HepG2 (cell line): Measurements from ENCODE around the gene FBXW8. TPM values are rescaled to one million over a fixed set of nuclear protein-coding genes. Genes with fewer than 3 reads are reported as not detected.

ENCODE experiments used
- ATAC-seq: fragments of 200-7000 bp; cut with Tn5 transposase; 3 replicates; pipeline ENCODE4 v1.9.1; 2020; ENCODE audit warnings: mild to moderate bottlenecking, moderate library complexity
- BruUV-seq: library from RNA; stranded (reverse); fragments of 400-500 nt; replicated peaks from 2 replicates; lab custom pipeline; 2021; lab: Mats Ljungman, UMichigan
- CTCF ChIA-PET: fragments of 300-600 bp; formaldehyde crosslinking; extraction: SDS; loops from one replicate; lab custom pipeline; 2021; ENCODE audit warnings: low total read pairs, inconsistent platforms, low intra/inter-chr PET ratio; lab: Yijun Ruan, JAX
- POLR2A ChIA-PET: fragments of 350-600 bp; sonication (Branson Sonifier 250); formaldehyde crosslinking; loops from one replicate; lab custom pipeline; 2020; ENCODE audit warnings: antibody characterized with exemption, inconsistent platforms; lab: Yijun Ruan, JAX
- DNase-seq: peaks from one replicate; pipeline ENCODE4 v3.0.0-alpha.2; 2015; ENCODE audit warnings: low spot score
- FAIRE-seq: peaks from 3 replicates; lab custom pipeline; 2011; peaks lifted over from hg19 to GRCh38; lab: Jason Lieb, UNC
- H2AFZ ChIP-seq: one replicate; pipeline ENCODE4 v1.6.1; 2011; ENCODE audit warnings: low read length, inconsistent platforms
- H3K27ac ChIP-seq: fragments of 300-600 bp; 3 replicates; pipeline ENCODE4 v1.8.0; 2011; ENCODE audit warnings: mixed run types, mild to moderate bottlenecking, mixed read lengths, low read length, inconsistent platforms; ENCODE audit not compliant: insufficient read depth; ENCODE audit errors: extremely low read length
- H3K27me3 ChIP-seq, 2 experiments: fragments of 200-600 bp in 1 of 2; 2 replicates in 1 of 2; 3 replicates in 1 of 2; pipeline versions ENCODE4 v1.6.0 to v1.8.0; 2011; ENCODE audit warnings: low read length in 2 of 2, mild to moderate bottlenecking in 2 of 2, moderate library complexity in 2 of 2, inconsistent platforms in 1 of 2; ENCODE audit not compliant: insufficient read depth in 2 of 2, control insufficient read depth in 1 of 2
- H3K36me3 ChIP-seq, 2 experiments: fragments of 200-600 bp in 1 of 2; replicated peaks in 1 of 2; 2 replicates in 1 of 2; 3 replicates in 1 of 2; pipeline versions ENCODE4 v1.5.1 to v1.8.0; 2011; ENCODE audit warnings: low read length in 2 of 2, inconsistent platforms in 1 of 2; ENCODE audit not compliant: insufficient read depth in 2 of 2, control insufficient read depth in 1 of 2
- H3K4me1 ChIP-seq: 2 replicates; pipeline ENCODE4 v1.5.1; 2012; ENCODE audit warnings: low read length, inconsistent platforms; ENCODE audit not compliant: insufficient read depth
- H3K4me2 ChIP-seq: 2 replicates; pipeline ENCODE4 v1.6.0; 2011; ENCODE audit warnings: low read depth, low read length, inconsistent platforms
- H3K4me3 ChIP-seq, 3 experiments: fragments of 200-600 bp in 1 of 3; sonication (generic), shearing (Covaris generic) in 1 of 3; replicated peaks in 1 of 3; 2 replicates each; pipeline ENCODE4 v1.5.1; 2011 to 2016; ENCODE audit warnings: low read length in 3 of 3, inconsistent platforms in 2 of 3, low read depth in 2 of 3, mild to moderate bottlenecking in 2 of 3, control low read depth in 1 of 3, mixed read lengths in 1 of 3; ENCODE audit not compliant: insufficient read depth in 1 of 3
- H3K79me2 ChIP-seq: one replicate; pipeline ENCODE4 v1.6.1; 2011; ENCODE audit warnings: low read length, inconsistent platforms; ENCODE audit not compliant: insufficient read depth
- H3K9ac ChIP-seq: 2 replicates; pipeline ENCODE4 v1.6.0; 2011; ENCODE audit warnings: mild to moderate bottlenecking, low read depth, low read length, inconsistent platforms; ENCODE audit not compliant: insufficient read depth
- H3K9me3 ChIP-seq: 2 replicates; pipeline ENCODE4 v1.5.1; 2012; ENCODE audit warnings: mild to moderate bottlenecking, low read length
- H4K20me1 ChIP-seq: 2 replicates; pipeline ENCODE4 v1.6.0; 2011; ENCODE audit warnings: inconsistent platforms, mild to moderate bottlenecking, low read length, moderate library complexity; ENCODE audit not compliant: insufficient read depth
- ATAD3A ChIP-seq: sonication (generic); formaldehyde crosslinking; IDR thresholded peaks from 2 replicates; pipeline ENCODE4 v1.4.0; 2020; ENCODE audit warnings: missing genetic modification reagents
- MAF1 ChIP-seq: sonication (generic); formaldehyde crosslinking; IDR thresholded peaks from 2 replicates; pipeline ENCODE4 v1.5.0; 2020; ENCODE audit warnings: missing genetic modification reagents, borderline replicate concordance
- NFRKB ChIP-seq: fragments of 450-650 bp; IDR thresholded peaks from 2 replicates; pipeline ENCODE4 v1.6.1; 2017
- POGZ ChIP-seq: sonication (generic); formaldehyde crosslinking; IDR thresholded peaks from 2 replicates; pipeline ENCODE4 v1.4.0; 2020; ENCODE audit warnings: mild to moderate bottlenecking, missing genetic modification reagents
- POLR2AphosphoS2 ChIP-seq: IDR thresholded peaks from 2 replicates; pipeline ENCODE4 v1.6.1; 2011; ENCODE audit warnings: low read depth, low read length, improper control_type of control experiment
- RCOR2 ChIP-seq: IDR thresholded peaks from 2 replicates; pipeline ENCODE4 v1.6.1; 2016; ENCODE audit warnings: missing biosample characterization, missing genetic modification reagents
- REL ChIP-seq: sonication (generic); formaldehyde crosslinking; conservative IDR thresholded peaks from 2 replicates; pipeline ENCODE4 v1.8.0; 2022; ENCODE audit warnings: mild to moderate bottlenecking, missing genetic modification reagents, moderate library complexity
- SMARCC2 ChIP-seq: fragments of 450-650 bp; IDR thresholded peaks from 2 replicates; pipeline ENCODE4 v1.6.1; 2017; ENCODE audit warnings: antibody characterized with exemption, mild to moderate bottlenecking
- ZMAT3 ChIP-seq: sonication (generic); formaldehyde crosslinking; conservative IDR thresholded peaks from 2 replicates; pipeline ENCODE4 v1.7.0; 2021; ENCODE audit warnings: missing genetic modification reagents
- ZNF101 ChIP-seq: sonication (generic); formaldehyde crosslinking; IDR thresholded peaks from 2 replicates; pipeline ENCODE4 v1.4.0; 2020; ENCODE audit warnings: mild to moderate bottlenecking, low read depth, missing genetic modification reagents, borderline replicate concordance
- ZNF329 ChIP-seq: sonication (generic); formaldehyde crosslinking; IDR thresholded peaks from 2 replicates; pipeline ENCODE4 v1.9.0; 2021; ENCODE audit warnings: low read depth, mild to moderate bottlenecking, missing genetic modification reagents
- ZNF883 ChIP-seq: sonication (generic); formaldehyde crosslinking; IDR thresholded peaks from 2 replicates; pipeline ENCODE4 v1.5.1; 2020; ENCODE audit warnings: mild to moderate bottlenecking, missing genetic modification reagents; ENCODE audit errors: not compliant biosample characterization
- WGBS: methylation state at CpG from one replicate; pipeline ENCODE4 v1.1.6; 2017; ENCODE audit warnings: low lambda C conversion rate; 5-methylcytosine and 5-hydroxymethylcytosine counted together
- in situ Hi-C: cut with HindIII; loops from 2 replicates; pipeline ENCODE4 v1.10.0; 2017; ENCODE audit warnings: low pct_unique_long_range_greater_than_20kb; ENCODE audit not compliant: extremely low pct_ligation_motif_present
- intact Hi-C: fragments of 100-400 bp; cut with micrococcal nuclease; formaldehyde crosslinking; loops from one replicate; pipeline ENCODE4 v1.10.0; 2022; ENCODE audit not compliant: unreplicated experiment
- polyA plus RNA-seq, 8 experiments: library from polyadenylated mRNA; depleted of rRNA in 3 of 8; stranded (reverse) in 7 of 8; unstranded in 1 of 8; fragments of >200 nt; fragmentation: Illumina TruSeq in 4 of 8; extraction: Trizol in 4 of 8; gene quantifications; 2 replicates each; pipeline versions ENCODE4 v1.2.1 to v1.2.3, GENCODE V29; 2011 to 2016; ENCODE audit warnings: low read depth in 4 of 8, missing spikeins in 1 of 8, mixed read lengths in 1 of 8; ENCODE audit not compliant: insufficient read depth in 1 of 8
- total RNA-seq, 5 experiments: library from RNA; depleted of rRNA; stranded (reverse); fragments of >200 nt; fragmentation: Illumina TruSeq; extraction: Trizol; gene quantifications; 2 replicates each; pipeline ENCODE4 v1.2.3, GENCODE V29; 2016; ENCODE audit warnings: low read depth in 1 of 5
- TF ChIP-seq, protein P1 (sequence below): IDR thresholded peaks from 2 replicates; pipeline ENCODE4 v1.6.1; 2016; ENCODE audit warnings: mild to moderate bottlenecking
- TF ChIP-seq, protein P2 (sequence below): sonication (generic); formaldehyde crosslinking; IDR thresholded peaks from 2 replicates; pipeline ENCODE4 v1.5.0; 2020; ENCODE audit warnings: missing genetic modification reagents
- TF ChIP-seq, protein P3 (sequence below): IDR thresholded peaks from 2 replicates; pipeline ENCODE4 v1.6.1; 2016; ENCODE audit warnings: low read depth

The FBXW8 gene
- total and polyA plus RNA-seq, 2 of the 13 experiments (the other 11 are each of a cell fraction or from before 2014, with no cell fraction given) = 5.1 to 5.9 TPM

DNA sequence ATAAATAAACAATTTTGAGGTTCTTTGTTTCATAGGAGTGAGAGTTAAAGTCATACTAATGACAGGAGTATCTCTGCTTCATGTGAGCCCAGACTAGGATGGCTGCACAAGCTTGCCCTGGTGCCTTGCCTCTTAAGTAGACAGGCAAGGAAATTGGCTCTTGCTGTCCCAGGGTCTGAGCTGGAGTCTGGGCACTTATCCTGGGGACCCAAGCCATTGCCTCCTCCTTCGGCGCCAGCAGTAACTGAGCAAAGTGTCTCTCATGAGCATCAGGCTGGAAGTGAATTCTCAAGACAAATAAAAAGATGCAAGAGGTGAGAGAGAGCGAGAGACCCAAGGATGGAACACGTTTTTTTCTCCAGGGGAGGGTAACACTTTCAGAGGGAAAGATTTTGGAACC, 6.9 kb upstream of the FBXW8 start (continued):
- TF ChIP-seq, protein P1, sequence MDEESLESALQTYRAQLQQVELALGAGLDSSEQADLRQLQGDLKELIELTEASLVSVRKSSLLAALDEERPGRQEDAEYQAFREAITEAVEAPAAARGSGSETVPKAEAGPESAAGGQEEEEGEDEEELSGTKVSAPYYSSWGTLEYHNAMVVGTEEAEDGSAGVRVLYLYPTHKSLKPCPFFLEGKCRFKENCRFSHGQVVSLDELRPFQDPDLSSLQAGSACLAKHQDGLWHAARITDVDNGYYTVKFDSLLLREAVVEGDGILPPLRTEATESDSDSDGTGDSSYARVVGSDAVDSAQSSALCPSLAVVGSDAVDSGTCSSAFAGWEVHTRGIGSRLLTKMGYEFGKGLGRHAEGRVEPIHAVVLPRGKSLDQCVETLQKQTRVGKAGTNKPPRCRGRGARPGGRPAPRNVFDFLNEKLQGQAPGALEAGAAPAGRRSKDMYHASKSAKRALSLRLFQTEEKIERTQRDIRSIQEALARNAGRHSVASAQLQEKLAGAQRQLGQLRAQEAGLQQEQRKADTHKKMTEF = no peak
- TF ChIP-seq RCOR2 (CRISPR knock-in tag) (no peak), MAF1 (CRISPR knock-in tag) (no peak), ZNF883 (CRISPR knock-in tag) (no peak), NFRKB (no peak), POGZ (CRISPR knock-in tag) (no peak), REL (CRISPR knock-in tag) (no peak)

DNA sequence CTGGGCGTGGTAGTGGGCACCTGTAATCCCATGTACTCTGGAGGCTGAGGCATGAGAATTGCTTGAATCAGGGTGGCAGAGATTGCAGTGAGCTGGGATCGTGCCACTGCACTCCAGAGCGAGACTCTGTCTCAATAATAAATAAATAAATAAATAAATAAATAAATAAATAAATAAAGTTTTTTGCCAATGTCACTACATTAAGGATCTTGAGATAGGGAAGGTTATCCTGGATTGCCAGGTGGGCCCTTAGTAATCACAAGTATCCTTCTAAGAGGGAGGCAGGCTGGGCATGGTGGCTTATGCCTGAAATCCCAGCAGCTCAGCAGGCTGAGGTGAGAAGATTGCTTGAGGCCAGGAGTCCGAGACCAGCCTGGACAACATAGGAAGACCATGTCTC, 4.5 kb upstream of the FBXW8 start:
- Histone ChIP-seq H3K4me3 (no peak overlapping the region), H2AFZ (no peak overlapping the region), H3K9me3 (no peaks in the 10 kb centered on the region), H3K9ac (no peak overlapping the region), H3K79me2 (no peaks in the 10 kb centered on the region), H3K27ac (no peak overlapping the region), H3K36me3 (no peaks in the 10 kb centered on the region), H3K27me3 (peaks cover 0 to 2% of the 10 kb centered on the region in 2 experiments; a peak in 1 of 5 replicates), H3K4me2 (no peak overlapping the region), H4K20me1 (no peaks in the 10 kb centered on the region), H3K4me1 (no peaks in the 10 kb centered on the region)
- FAIRE-seq (no peak), DNase-seq (no peak), ATAC-seq (no peak)
- intact Hi-C loops (no loop called here), in situ Hi-C loops (no loop called here)
- TF ChIP-seq ZNF329 (CRISPR knock-in tag) (no peak), ATAD3A (CRISPR knock-in tag) (no peak), SMARCC2 (no peak), ZMAT3 (CRISPR knock-in tag) (no peak), ZNF101 (CRISPR knock-in tag) (no peak), POLR2AphosphoS2 (no peak)
- TF ChIP-seq, protein P2, sequence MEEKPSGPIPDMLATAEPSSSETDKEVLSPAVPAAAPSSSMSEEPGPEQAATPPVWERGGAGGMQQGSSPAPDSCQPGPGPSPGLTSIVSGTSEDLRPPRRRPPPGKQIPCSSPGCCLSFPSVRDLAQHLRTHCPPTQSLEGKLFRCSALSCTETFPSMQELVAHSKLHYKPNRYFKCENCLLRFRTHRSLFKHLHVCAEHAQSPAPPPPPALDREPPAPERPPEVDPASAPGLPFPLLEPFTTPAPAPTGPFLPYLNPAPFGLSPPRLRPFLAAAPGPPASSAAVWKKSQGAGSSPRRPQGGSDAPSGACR = no peak
- TF ChIP-seq, protein P3, sequence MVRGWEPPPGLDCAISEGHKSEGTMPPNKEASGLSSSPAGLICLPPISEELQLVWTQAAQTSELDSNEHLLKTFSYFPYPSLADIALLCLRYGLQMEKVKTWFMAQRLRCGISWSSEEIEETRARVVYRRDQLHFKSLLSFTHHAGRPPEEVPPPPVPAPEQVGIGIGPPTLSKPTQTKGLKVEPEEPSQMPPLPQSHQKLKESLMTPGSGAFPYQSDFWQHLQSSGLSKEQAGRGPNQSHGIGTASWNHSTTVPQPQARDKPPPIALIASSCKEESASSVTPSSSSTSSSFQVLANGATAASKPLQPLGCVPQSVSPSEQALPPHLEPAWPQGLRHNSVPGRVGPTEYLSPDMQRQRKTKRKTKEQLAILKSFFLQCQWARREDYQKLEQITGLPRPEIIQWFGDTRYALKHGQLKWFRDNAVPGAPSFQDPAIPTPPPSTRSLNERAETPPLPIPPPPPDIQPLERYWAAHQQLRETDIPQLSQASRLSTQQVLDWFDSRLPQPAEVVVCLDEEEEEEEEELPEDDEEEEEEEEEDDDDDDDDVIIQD (CRISPR knock-in tag) = no peak
- ChIA-PET POLR2A (no interaction called here), CTCF (no interaction called here)
- BruUV-seq = no TSS peak
- WGBS = 63% methylated on average over 4 of the region's 4 CpGs
